ENCODE data around the gene TTLL1. TPM values are rescaled to one million over a fixed set of nuclear protein-coding genes. Genes with fewer than 3 reads are reported as not detected.

Gene TTLL1
- total RNA-seq, 1 experiment from 2014 or later: 3.3 TPM

GRCh38 chr22:43128928-43129424 is 39.8 kb upstream of the TTLL1 start:
- intact Hi-C loops (cut with micrococcal nuclease; ENCODE audit: unreplicated experiment): no loop called here
- DNase-seq: peak; percentile 75
- Mint-ChIP-seq H3K9me3 (ENCODE audit: low read depth, unreplicated experiment) (no peaks in the 10 kb centered on the region), H3K36me3 (ENCODE audit: insufficient read depth, unreplicated experiment) (peaks cover 84% of the 10 kb centered on the region), H3K4me1 (ENCODE audit: low read depth, unreplicated experiment) (peaks cover 31% of the 10 kb centered on the region), H3K27me3 (ENCODE audit: unreplicated experiment) (no peaks in the 10 kb centered on the region), H3K4me3 (ENCODE audit: low read depth, unreplicated experiment) (peak overlapping the region; percentile 99), H3K27ac (ENCODE audit: unreplicated experiment) (peak overlapping the region; percentile 94)
- no TSS peak for BruUV-seq (replicated peaks)
- no peak for TF ChIP-seq CTCF (IDR thresholded peaks at IDR 0.05; ENCODE audit: unreplicated experiment)
- CTCF ChIA-PET: interaction anchor here (0.7 kb wide), 1 partner anchor 291 kb away, joined by 3 read pairs; no protein-coding TSS in a partner anchor

- CTCF ChIA-PET: interaction anchor here (1.5 to 2.2 kb wide), 2 partner anchors 11 to 13 kb away, joined by 5 to 11 read pairs; no protein-coding TSS in a partner anchor
- Mint-ChIP-seq H3K9me3 (ENCODE audit: low read depth, unreplicated experiment) (no peaks in the 10 kb centered on the region), H3K36me3 (ENCODE audit: insufficient read depth, unreplicated experiment) (peaks cover 81% of the 10 kb centered on the region), H3K27me3 (ENCODE audit: unreplicated experiment) (no peaks in the 10 kb centered on the region), H3K27ac (ENCODE audit: unreplicated experiment) (peak overlapping the region; percentile 94), H3K4me1 (ENCODE audit: low read depth, unreplicated experiment) (peaks cover 33% of the 10 kb centered on the region), H3K4me3 (ENCODE audit: low read depth, unreplicated experiment) (peak overlapping the region; percentile 99)
- intact Hi-C loops (cut with micrococcal nuclease; ENCODE audit: unreplicated experiment): no loop called here
- TSS peak; percentile 49 for BruUV-seq (replicated peaks)
- DNase-seq: peak; percentile 44
- peak; percentile 23 for TF ChIP-seq CTCF (IDR thresholded peaks at IDR 0.05; ENCODE audit: unreplicated experiment)
These were observed 38.9 kb upstream of the TTLL1 start for GRCh38 chr22:43128116-43128515.

GRCh38 chr22:43127166-43127908 is 38.1 kb upstream of the TTLL1 start:
- Mint-ChIP-seq H3K4me3 (ENCODE audit: low read depth, unreplicated experiment) (peak overlapping the region; percentile 99), H3K36me3 (ENCODE audit: insufficient read depth, unreplicated experiment) (peaks cover 73% of the 10 kb centered on the region), H3K4me1 (ENCODE audit: low read depth, unreplicated experiment) (peaks cover 40% of the 10 kb centered on the region), H3K27me3 (ENCODE audit: unreplicated experiment) (no peaks in the 10 kb centered on the region), H3K27ac (ENCODE audit: unreplicated experiment) (peak overlapping the region; percentile 94), H3K9me3 (ENCODE audit: low read depth, unreplicated experiment) (no peaks in the 10 kb centered on the region)
- peak; percentile 91 for DNase-seq
- CTCF ChIA-PET: interaction anchor here (1.3 to 2.2 kb wide), 4 partner anchors 10 to 260 kb away, joined by 4 to 11 read pairs (median 6); no protein-coding TSS in a partner anchor
- BruUV-seq (replicated peaks): TSS peak; percentile 56
- no peak for TF ChIP-seq CTCF (IDR thresholded peaks at IDR 0.05; ENCODE audit: unreplicated experiment)
- intact Hi-C loops (cut with micrococcal nuclease; ENCODE audit: unreplicated experiment): no loop called here

- peaks cover 71% of the 10 kb centered on the region for H3K36me3 Mint-ChIP-seq (ENCODE audit: insufficient read depth, unreplicated experiment)
- H3K9me3 Mint-ChIP-seq (ENCODE audit: low read depth, unreplicated experiment): no peaks in the 10 kb centered on the region
- H3K27ac Mint-ChIP-seq (ENCODE audit: unreplicated experiment): peak overlapping the region; percentile 94
- H3K4me1 Mint-ChIP-seq (ENCODE audit: low read depth, unreplicated experiment): peaks cover 47% of the 10 kb centered on the region
- H3K4me3 Mint-ChIP-seq (ENCODE audit: low read depth, unreplicated experiment): peak overlapping the region; percentile 99
- CTCF ChIA-PET: interaction anchor here (1.3 to 2.2 kb wide), 4 partner anchors 9 to 259 kb away, joined by 4 to 11 read pairs (median 6); no protein-coding TSS in a partner anchor
- intact Hi-C loops (cut with micrococcal nuclease; ENCODE audit: unreplicated experiment): no loop called here
- H3K27me3 Mint-ChIP-seq (ENCODE audit: unreplicated experiment): no peaks in the 10 kb centered on the region
- no TSS peak for BruUV-seq (replicated peaks)
- no peak for TF ChIP-seq CTCF (IDR thresholded peaks at IDR 0.05; ENCODE audit: unreplicated experiment)
- DNase-seq: peak; percentile 94
These were observed 37.4 kb upstream of the TTLL1 start for GRCh38 chr22:43126501-43127165.
